Testis (tissue), 2 donors: ENCODE measurements around the gene SPAG17.

Experiments
- POLR2A ChIP-seq: fragments of 450-650 bp; IDR thresholded peaks from one replicate; pipeline ENCODE4 v1.6.1; 2017; ENCODE audit warnings: antibody characterized with exemption, mild to moderate bottlenecking, moderate library complexity
- TF ChIP-seq, protein P1 (sequence below), 3 experiments: fragments of 450-650 bp in 2 of 3; fragments of 200-600 bp in 1 of 3; sonication (generic) in 1 of 3; IDR thresholded peaks; one replicate each; pipeline ENCODE4 v1.5.1; 2016 to 2019; ENCODE audit warnings: antibody characterized with exemption in 3 of 3, mild to moderate bottlenecking in 2 of 3, moderate library complexity in 1 of 3

DNA sequence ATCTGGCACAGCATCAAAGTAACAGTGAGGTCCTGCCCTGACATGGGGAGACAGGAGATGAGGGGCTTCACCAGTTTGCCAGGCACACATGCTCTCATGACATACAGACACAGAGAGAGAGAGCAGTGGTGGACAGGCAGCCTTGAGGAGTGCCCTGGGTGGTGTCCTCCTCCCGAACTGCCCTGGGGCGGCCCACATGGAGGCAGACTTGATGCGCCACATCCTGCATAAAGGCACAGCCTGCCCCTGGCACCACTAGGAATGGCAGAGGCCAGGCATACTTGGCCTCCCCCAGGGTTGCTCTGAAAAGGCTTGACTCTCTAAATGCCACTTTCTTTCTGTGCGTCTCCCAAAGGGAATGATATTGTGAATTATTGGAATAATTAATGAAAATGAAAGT lies 67.5 kb downstream of the SPAG17 start:
- TF ChIP-seq POLR2A = no peak
- TF ChIP-seq, protein P1, sequence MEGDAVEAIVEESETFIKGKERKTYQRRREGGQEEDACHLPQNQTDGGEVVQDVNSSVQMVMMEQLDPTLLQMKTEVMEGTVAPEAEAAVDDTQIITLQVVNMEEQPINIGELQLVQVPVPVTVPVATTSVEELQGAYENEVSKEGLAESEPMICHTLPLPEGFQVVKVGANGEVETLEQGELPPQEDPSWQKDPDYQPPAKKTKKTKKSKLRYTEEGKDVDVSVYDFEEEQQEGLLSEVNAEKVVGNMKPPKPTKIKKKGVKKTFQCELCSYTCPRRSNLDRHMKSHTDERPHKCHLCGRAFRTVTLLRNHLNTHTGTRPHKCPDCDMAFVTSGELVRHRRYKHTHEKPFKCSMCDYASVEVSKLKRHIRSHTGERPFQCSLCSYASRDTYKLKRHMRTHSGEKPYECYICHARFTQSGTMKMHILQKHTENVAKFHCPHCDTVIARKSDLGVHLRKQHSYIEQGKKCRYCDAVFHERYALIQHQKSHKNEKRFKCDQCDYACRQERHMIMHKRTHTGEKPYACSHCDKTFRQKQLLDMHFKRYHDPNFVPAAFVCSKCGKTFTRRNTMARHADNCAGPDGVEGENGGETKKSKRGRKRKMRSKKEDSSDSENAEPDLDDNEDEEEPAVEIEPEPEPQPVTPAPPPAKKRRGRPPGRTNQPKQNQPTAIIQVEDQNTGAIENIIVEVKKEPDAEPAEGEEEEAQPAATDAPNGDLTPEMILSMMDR (IDR thresholded peaks at IDR 0.05) = no peak
